Measurements from ENCODE around the gene SGF29. TPM values are rescaled to one million over a fixed set of nuclear protein-coding genes. Genes with fewer than 3 reads are reported as not detected.

Gene SGF29
- total and polyA plus RNA-seq, 2 experiments from 2014 or later: 10.0 to 17.6 TPM

DNA sequence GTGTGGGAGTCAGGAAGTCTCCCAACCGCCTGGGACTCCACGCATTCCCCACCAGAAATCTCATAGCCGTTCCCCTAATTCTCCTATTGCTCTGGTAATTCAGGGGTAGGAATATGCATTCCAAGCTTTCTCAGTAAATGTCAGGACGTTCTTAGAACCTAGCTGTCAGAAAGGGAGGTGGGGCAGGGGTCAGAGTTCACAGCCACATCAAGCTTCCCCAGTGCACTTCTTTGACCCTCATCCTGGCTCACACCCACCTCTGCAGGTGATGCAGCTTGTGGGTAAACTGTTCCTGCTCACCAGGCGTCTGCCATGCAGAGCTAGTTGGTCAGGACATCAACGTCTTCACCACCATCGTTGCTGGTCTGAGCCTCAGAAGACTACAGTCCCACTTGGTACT lies 33.0 kb upstream of the SGF29 start:
- Histone ChIP-seq H3K79me2 (replicated peaks; ENCODE audit: insufficient read depth) (no peaks in the 10 kb centered on the region), H2AFZ (no peak overlapping the region), H3K4me3 (no peak overlapping the region), H3K27ac (ENCODE audit: low read depth) (no peak overlapping the region), H3K4me1 (ENCODE audit: insufficient read depth) (no peaks in the 10 kb centered on the region), H3K27me3 (ENCODE audit: insufficient read depth) (no peaks in the 10 kb centered on the region), H3F3A (replicated peaks; ENCODE audit: low read depth) (no peaks in the 10 kb centered on the region), H3K9me2 (ENCODE audit: insufficient read depth) (no peaks in the 10 kb centered on the region), H4K20me1 (replicated peaks; ENCODE audit: insufficient read depth) (no peaks in the 10 kb centered on the region), H3K36me3 (ENCODE audit: insufficient read depth) (no peaks in the 10 kb centered on the region), H3K4me2 (no peak overlapping the region)
- Mint-ChIP-seq H3K4me3 (no peak overlapping the region), H3K9me3 (peaks cover 9% of the 10 kb centered on the region; the same call in 1 of the 3 replicates), H3K4me1 (no peaks in the 10 kb centered on the region), H3K27ac (no peak overlapping the region), H3K36me3 (ENCODE audit: low read depth) (no peaks in the 10 kb centered on the region), H3K27me3 (ENCODE audit: insufficient read depth, low read depth, poor library complexity) (peaks cover 5% of the 10 kb centered on the region)
- TF ChIP-seq, protein P1, sequence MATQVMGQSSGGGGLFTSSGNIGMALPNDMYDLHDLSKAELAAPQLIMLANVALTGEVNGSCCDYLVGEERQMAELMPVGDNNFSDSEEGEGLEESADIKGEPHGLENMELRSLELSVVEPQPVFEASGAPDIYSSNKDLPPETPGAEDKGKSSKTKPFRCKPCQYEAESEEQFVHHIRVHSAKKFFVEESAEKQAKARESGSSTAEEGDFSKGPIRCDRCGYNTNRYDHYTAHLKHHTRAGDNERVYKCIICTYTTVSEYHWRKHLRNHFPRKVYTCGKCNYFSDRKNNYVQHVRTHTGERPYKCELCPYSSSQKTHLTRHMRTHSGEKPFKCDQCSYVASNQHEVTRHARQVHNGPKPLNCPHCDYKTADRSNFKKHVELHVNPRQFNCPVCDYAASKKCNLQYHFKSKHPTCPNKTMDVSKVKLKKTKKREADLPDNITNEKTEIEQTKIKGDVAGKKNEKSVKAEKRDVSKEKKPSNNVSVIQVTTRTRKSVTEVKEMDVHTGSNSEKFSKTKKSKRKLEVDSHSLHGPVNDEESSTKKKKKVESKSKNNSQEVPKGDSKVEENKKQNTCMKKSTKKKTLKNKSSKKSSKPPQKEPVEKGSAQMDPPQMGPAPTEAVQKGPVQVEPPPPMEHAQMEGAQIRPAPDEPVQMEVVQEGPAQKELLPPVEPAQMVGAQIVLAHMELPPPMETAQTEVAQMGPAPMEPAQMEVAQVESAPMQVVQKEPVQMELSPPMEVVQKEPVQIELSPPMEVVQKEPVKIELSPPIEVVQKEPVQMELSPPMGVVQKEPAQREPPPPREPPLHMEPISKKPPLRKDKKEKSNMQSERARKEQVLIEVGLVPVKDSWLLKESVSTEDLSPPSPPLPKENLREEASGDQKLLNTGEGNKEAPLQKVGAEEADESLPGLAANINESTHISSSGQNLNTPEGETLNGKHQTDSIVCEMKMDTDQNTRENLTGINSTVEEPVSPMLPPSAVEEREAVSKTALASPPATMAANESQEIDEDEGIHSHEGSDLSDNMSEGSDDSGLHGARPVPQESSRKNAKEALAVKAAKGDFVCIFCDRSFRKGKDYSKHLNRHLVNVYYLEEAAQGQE (IDR thresholded peaks at IDR 0.05; ENCODE audit: unreplicated experiment): no peak
- TF ChIP-seq NANOG (IDR thresholded peaks at IDR 0.05; ENCODE audit: borderline replicate concordance) (no peak), JUNB (IDR thresholded peaks at IDR 0.05; ENCODE audit: unreplicated experiment) (no peak), CREB1 (CRISPR knock-in tag; IDR thresholded peaks at IDR 0.05; ENCODE audit: low read depth) (no peak), ZNF114 (CRISPR knock-in tag; IDR thresholded peaks at IDR 0.05) (no peak), ETS1 (IDR thresholded peaks at IDR 0.05) (no peak), STAT1 (IDR thresholded peaks at IDR 0.05; ENCODE audit: unreplicated experiment) (no peak), EZH2 (IDR thresholded peaks at IDR 0.05; ENCODE audit: low read depth, unreplicated experiment) (no peak), EZH2phosphoT487 (IDR thresholded peaks at IDR 0.05; ENCODE audit: unreplicated experiment) (no peak), POLR2AphosphoS5 (IDR thresholded peaks at IDR 0.05; ENCODE audit: low read depth) (no peak), ZNF331 (CRISPR knock-in tag; IDR thresholded peaks at IDR 0.05; ENCODE audit: low read depth) (no peak)
- TF ChIP-seq, protein P2, sequence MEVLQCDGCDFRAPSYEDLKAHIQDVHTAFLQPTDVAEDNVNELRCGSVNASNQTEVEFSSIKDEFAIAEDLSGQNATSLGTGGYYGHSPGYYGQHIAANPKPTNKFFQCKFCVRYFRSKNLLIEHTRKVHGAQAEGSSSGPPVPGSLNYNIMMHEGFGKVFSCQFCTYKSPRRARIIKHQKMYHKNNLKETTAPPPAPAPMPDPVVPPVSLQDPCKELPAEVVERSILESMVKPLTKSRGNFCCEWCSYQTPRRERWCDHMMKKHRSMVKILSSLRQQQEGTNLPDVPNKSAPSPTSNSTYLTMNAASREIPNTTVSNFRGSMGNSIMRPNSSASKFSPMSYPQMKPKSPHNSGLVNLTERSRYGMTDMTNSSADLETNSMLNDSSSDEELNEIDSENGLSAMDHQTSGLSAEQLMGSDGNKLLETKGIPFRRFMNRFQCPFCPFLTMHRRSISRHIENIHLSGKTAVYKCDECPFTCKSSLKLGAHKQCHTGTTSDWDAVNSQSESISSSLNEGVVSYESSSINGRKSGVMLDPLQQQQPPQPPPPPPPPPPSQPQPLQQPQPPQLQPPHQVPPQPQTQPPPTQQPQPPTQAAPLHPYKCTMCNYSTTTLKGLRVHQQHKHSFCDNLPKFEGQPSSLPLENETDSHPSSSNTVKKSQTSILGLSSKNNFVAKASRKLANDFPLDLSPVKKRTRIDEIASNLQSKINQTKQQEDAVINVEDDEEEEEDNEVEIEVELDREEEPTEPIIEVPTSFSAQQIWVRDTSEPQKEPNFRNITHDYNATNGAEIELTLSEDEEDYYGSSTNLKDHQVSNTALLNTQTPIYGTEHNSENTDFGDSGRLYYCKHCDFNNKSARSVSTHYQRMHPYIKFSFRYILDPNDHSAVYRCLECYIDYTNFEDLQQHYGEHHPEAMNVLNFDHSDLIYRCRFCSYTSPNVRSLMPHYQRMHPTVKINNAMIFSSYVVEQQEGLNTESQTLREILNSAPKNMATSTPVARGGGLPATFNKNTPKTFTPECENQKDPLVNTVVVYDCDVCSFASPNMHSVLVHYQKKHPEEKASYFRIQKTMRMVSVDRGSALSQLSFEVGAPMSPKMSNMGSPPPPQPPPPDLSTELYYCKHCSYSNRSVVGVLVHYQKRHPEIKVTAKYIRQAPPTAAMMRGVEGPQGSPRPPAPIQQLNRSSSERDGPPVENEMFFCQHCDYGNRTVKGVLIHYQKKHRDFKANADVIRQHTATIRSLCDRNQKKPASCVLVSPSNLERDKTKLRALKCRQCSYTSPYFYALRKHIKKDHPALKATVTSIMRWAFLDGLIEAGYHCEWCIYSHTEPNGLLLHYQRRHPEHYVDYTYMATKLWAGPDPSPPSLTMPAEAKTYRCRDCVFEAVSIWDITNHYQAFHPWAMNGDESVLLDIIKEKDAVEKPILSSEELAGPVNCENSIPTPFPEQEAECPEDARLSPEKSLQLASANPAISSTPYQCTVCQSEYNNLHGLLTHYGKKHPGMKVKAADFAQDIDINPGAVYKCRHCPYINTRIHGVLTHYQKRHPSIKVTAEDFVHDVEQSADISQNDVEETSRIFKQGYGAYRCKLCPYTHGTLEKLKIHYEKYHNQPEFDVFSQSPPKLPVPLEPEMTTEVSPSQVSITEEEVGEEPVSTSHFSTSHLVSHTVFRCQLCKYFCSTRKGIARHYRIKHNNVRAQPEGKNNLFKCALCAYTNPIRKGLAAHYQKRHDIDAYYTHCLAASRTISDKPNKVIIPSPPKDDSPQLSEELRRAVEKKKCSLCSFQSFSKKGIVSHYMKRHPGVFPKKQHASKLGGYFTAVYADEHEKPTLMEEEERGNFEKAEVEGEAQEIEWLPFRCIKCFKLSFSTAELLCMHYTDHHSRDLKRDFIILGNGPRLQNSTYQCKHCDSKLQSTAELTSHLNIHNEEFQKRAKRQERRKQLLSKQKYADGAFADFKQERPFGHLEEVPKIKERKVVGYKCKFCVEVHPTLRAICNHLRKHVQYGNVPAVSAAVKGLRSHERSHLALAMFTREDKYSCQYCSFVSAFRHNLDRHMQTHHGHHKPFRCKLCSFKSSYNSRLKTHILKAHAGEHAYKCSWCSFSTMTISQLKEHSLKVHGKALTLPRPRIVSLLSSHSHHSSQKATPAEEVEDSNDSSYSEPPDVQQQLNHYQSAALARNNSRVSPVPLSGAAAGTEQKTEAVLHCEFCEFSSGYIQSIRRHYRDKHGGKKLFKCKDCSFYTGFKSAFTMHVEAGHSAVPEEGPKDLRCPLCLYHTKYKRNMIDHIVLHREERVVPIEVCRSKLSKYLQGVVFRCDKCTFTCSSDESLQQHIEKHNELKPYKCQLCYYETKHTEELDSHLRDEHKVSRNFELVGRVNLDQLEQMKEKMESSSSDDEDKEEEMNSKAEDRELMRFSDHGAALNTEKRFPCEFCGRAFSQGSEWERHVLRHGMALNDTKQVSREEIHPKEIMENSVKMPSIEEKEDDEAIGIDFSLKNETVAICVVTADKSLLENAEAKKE (CRISPR knock-in tag; IDR thresholded peaks at IDR 0.05): no peak
- TF ChIP-seq, protein P3, sequence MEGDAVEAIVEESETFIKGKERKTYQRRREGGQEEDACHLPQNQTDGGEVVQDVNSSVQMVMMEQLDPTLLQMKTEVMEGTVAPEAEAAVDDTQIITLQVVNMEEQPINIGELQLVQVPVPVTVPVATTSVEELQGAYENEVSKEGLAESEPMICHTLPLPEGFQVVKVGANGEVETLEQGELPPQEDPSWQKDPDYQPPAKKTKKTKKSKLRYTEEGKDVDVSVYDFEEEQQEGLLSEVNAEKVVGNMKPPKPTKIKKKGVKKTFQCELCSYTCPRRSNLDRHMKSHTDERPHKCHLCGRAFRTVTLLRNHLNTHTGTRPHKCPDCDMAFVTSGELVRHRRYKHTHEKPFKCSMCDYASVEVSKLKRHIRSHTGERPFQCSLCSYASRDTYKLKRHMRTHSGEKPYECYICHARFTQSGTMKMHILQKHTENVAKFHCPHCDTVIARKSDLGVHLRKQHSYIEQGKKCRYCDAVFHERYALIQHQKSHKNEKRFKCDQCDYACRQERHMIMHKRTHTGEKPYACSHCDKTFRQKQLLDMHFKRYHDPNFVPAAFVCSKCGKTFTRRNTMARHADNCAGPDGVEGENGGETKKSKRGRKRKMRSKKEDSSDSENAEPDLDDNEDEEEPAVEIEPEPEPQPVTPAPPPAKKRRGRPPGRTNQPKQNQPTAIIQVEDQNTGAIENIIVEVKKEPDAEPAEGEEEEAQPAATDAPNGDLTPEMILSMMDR (conservative IDR thresholded peaks at IDR 0.05; ENCODE audit: low read depth in 2 of 2): no peak
- DNase-seq (ENCODE audit: low spot score) (no peak), ATAC-seq (no peak)

Measured in GM23338 (cell line).